GM12878 (cell line): ENCODE results near the gene ADM2. TPM values are rescaled to one million over a fixed set of nuclear protein-coding genes. Genes with fewer than 3 reads are reported as not detected.

Source experiments
- ATAC-seq: fragments of 200-7000 bp; cut with Tn5 transposase; 3 replicates; pipeline ENCODE4 v1.9.1; 2020; ENCODE audit warnings: mild to moderate bottlenecking, moderate library complexity
- BruUV-seq: library from RNA; stranded (reverse); fragments of 400-500 nt; replicated peaks from 2 replicates; lab custom pipeline; 2021; lab: Mats Ljungman, UMichigan
- CTCF ChIA-PET: fragments of 300-600 bp; sonication (Branson Sonifier 250); formaldehyde crosslinking; extraction: SDS; loops from one replicate; lab custom pipeline; 2021; ENCODE audit warnings: inconsistent platforms; lab: Yijun Ruan, JAX
- POLR2A ChIA-PET: fragments of 350-600 bp; formaldehyde crosslinking; extraction: SDS; loops from one replicate; lab custom pipeline; 2021; ENCODE audit warnings: inconsistent platforms; lab: Charles Lee
- RAD21 ChIA-PET: fragments of 300-600 bp; sonication (Branson Sonifier 250); formaldehyde crosslinking; loops from one replicate; lab custom pipeline; 2023; ENCODE audit warnings: antibody characterized with exemption; ENCODE audit not compliant: unreplicated experiment; lab: Charles Lee
- SMC1A ChIA-PET: fragments of 300-600 bp; sonication (Branson Sonifier 250); formaldehyde crosslinking; loops from one replicate; lab custom pipeline; 2023; ENCODE audit not compliant: unreplicated experiment, uncharacterized antibody; lab: Charles Lee
- DNase-seq: peaks from one replicate; pipeline ENCODE4 v3.0.0-alpha.2; 2011; ENCODE audit warnings: low read depth, low spot score
- FAIRE-seq: peaks from 3 replicates; lab custom pipeline; 2011; peaks lifted over from hg19 to GRCh38; lab: Jason Lieb, UNC
- H2AFZ ChIP-seq: 2 replicates; pipeline ENCODE4 v1.6.0; 2011; ENCODE audit warnings: low read depth, low read length, control low read depth; ENCODE audit not compliant: control insufficient read depth
- H3K27ac ChIP-seq: 2 replicates; pipeline ENCODE4 v1.5.1; 2011; ENCODE audit warnings: control low read depth; ENCODE audit not compliant: control insufficient read depth, insufficient read depth
- H3K27me3 ChIP-seq, 2 experiments: replicated peaks in 1 of 2; 2 replicates each; pipeline versions ENCODE4 v1.6.0 to v1.6.1; 2011; ENCODE audit warnings: low read length in 1 of 2; ENCODE audit not compliant: control insufficient read depth in 2 of 2, insufficient read depth in 2 of 2
- H3K36me3 ChIP-seq, 2 experiments: 2 replicates each; pipeline ENCODE4 v1.5.1; 2011; ENCODE audit warnings: low read length in 1 of 2; ENCODE audit not compliant: control insufficient read depth in 2 of 2, insufficient read depth in 2 of 2
- H3K4me1 ChIP-seq: 2 replicates; pipeline ENCODE4 v1.6.1; 2011; ENCODE audit warnings: mild to moderate bottlenecking, low read length, moderate library complexity, mixed read lengths; ENCODE audit not compliant: control insufficient read depth, insufficient read depth
- H3K4me2 ChIP-seq: 2 replicates; pipeline ENCODE4 v1.6.0; 2011; ENCODE audit warnings: control low read depth; ENCODE audit not compliant: control insufficient read depth, insufficient read depth
- H3K4me3 ChIP-seq: fragments of 200-600 bp; sonication (generic); 2 replicates; pipeline ENCODE4 v1.5.1; 2016
- H3K79me2 ChIP-seq: 2 replicates; pipeline ENCODE4 v1.6.0; 2011; ENCODE audit warnings: low read length; ENCODE audit not compliant: control insufficient read depth, insufficient read depth
- H3K9ac ChIP-seq: 2 replicates; pipeline ENCODE4 v1.8.0; 2011; ENCODE audit warnings: low read length, control low read depth, mixed read lengths; ENCODE audit not compliant: control insufficient read depth, insufficient read depth
- H3K9me3 ChIP-seq: replicated peaks from 3 replicates; pipeline ENCODE4 v1.5.1; 2011; ENCODE audit warnings: mild to moderate bottlenecking, low read length; ENCODE audit not compliant: control insufficient read depth, insufficient read depth
- H4K20me1 ChIP-seq: 2 replicates; pipeline ENCODE4 v1.6.0; 2011; ENCODE audit not compliant: control insufficient read depth, insufficient read depth
- BHLHE40 ChIP-seq, 2 experiments: fragments of 450-650 bp in 1 of 2; IDR thresholded peaks; 2 replicates each; pipeline ENCODE4 v1.6.1; 2011 to 2017; ENCODE audit warnings: low read depth in 2 of 2, borderline replicate concordance in 1 of 2, improper control_type of control experiment in 1 of 2, low read length in 1 of 2, mild to moderate bottlenecking in 1 of 2
- CEBPB ChIP-seq, 2 experiments: fragments of 150-350 bp in 1 of 2; IDR thresholded peaks; 2 replicates each; pipeline ENCODE4 v1.6.1; 2012 to 2014; ENCODE audit warnings: low read depth in 2 of 2, low read length in 2 of 2, borderline replicate concordance in 1 of 2, inconsistent platforms in 1 of 2
- HDAC2 ChIP-seq: fragments of 200-600 bp; sonication (generic); IDR thresholded peaks from 2 replicates; pipeline ENCODE4 v1.6.1; 2017
- PAX5 ChIP-seq: IDR thresholded peaks from 2 replicates; pipeline ENCODE4 v1.6.1; 2011; ENCODE audit warnings: low read depth, low read length, borderline replicate concordance
- RAD51 ChIP-seq: fragments of 450-650 bp; IDR thresholded peaks from 2 replicates; pipeline ENCODE4 v1.6.1; 2016; ENCODE audit warnings: moderate library complexity, mild to moderate bottlenecking, inconsistent platforms
- RELA ChIP-seq: fragments of 450-650 bp; IDR thresholded peaks from 2 replicates; pipeline ENCODE4 v1.8.0; 2014; ENCODE audit warnings: borderline replicate concordance; ENCODE audit not compliant: partially characterized antibody
- SMAD1 ChIP-seq: fragments of 450-650 bp; IDR thresholded peaks from 2 replicates; pipeline ENCODE4 v1.6.1; 2018; ENCODE audit warnings: mild to moderate bottlenecking, low read depth; ENCODE audit not compliant: partially characterized antibody
- WGBS: methylation state at CpG from one replicate; pipeline ENCODE4 v1.1.6; 2016; ENCODE audit warnings: low lambda C conversion rate; ENCODE audit not compliant: insufficient replicate concordance, insufficient coverage; ENCODE audit errors: missing lambda C conversion rate; 5-methylcytosine and 5-hydroxymethylcytosine counted together
- in situ Hi-C: fragments of 300-500 bp; cut with MboI; formaldehyde crosslinking; loops from 9 replicates; pipeline ENCODE4 v1.14.3; 2018; ENCODE audit warnings: mixed read lengths
- intact Hi-C: fragments of 100-400 bp; cut with micrococcal nuclease; formaldehyde crosslinking; loops from one replicate; pipeline ENCODE4 v1.14.2; 2022; ENCODE audit not compliant: unreplicated experiment
- polyA plus RNA-seq, 11 experiments: library from polyadenylated mRNA; depleted of rRNA in 4 of 11; unstranded in 6 of 11; stranded (reverse) in 5 of 11; fragments of >200 nt; fragmentation: Nextera tagmentation in 4 of 11; fragmentation: Illumina TruSeq in 1 of 11; extraction: Ambion mirVana in 4 of 11; extraction: Trizol in 1 of 11; gene quantifications; 1 replicate in 1 of 11; 2 replicates in 10 of 11; pipeline versions ENCODE4 v1.2.1 to v1.2.3, GENCODE V29; 2011 to 2016; ENCODE audit warnings: inconsistent platforms in 2 of 11, missing spikeins in 2 of 11, low read depth in 1 of 11
- total RNA-seq, 4 experiments: library from RNA; depleted of rRNA in 3 of 4; stranded (reverse); fragments of >200 nt in 3 of 4; fragmentation: Illumina TruSeq in 1 of 4; extraction: Trizol in 1 of 4; gene quantifications; 2 replicates each; pipeline versions ENCODE4 v1.2.1 to v1.2.3, GENCODE V29; 2013 to 2021
- TF ChIP-seq, protein P1 (sequence below): IDR thresholded peaks from 2 replicates; pipeline ENCODE4 v1.6.1; 2011; ENCODE audit warnings: borderline replicate concordance, low read depth, mild to moderate bottlenecking, moderate library complexity, mixed read lengths, low read length; ENCODE audit not compliant: insufficient read depth; ENCODE audit errors: extremely low read length

ADM2 gene
- total and polyA plus RNA-seq, 10 of the 15 experiments (the other 5 are each of a cell fraction or from before 2014, with no cell fraction given) = 0.02 to 0.33 (median 0.12) TPM; not detected in 2

DNA sequence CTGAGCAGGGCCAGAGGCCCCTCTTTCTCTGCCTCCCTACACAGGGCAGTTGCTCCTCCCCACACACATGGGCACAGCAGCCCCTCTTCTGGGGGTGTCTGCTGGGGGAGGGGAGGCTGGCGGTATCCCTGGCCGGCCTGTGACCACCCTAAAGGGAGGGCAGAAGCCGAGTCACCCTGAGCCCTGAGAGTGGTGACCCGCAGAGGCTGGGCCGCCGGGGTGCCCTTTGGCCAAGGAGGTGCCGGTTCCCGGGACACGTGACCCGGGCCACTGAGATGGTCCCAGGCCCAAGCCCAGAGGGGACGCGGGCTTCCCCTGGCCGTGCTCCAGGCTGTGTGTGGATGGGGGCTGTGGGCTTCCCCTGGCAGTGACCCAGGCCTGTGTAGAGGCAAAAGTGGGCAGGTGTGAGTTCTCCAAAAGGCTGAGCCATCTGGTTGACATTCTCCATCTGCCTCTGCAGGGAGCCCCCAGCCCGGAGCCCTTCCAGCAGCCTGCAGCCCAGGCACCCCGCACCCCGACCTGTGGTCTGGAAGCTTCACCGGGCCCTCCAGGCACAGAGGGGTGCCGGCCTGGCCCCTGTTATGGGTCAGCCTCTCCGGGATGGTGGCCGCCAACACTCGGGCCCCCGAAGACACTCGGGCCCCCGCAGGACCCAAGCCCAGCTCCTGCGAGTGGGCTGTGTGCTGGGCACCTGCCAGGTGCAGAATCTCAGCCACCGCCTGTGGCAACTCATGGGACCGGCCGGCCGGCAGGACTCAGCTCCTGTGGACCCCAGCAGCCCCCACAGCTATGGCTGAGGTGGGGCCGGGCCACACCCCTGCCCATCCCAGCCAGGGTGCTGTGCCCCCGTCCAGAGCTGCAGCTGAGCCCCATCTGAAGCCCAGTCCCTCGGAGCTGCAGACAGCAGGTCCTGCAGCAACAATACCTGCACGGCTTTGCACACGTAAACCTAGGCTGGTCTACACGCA lies 1.0 kb downstream of the ADM2 start:
- FAIRE-seq (no peak), DNase-seq (no peak), ATAC-seq (peak; percentile 51)
- in situ Hi-C loops (no loop called here), intact Hi-C loops (no loop called here)
- SMC1A ChIA-PET = no interaction called here
- Histone ChIP-seq H3K27ac (no peak overlapping the region), H3K9me3 (no peaks in the 10 kb centered on the region), H3K4me2 (peak overlapping the region; percentile 59), H3K36me3 (no peaks in the 10 kb centered on the region), H3K9ac (no peak overlapping the region), H3K4me1 (no peaks in the 10 kb centered on the region), H3K79me2 (no peaks in the 10 kb centered on the region), H2AFZ (no peak overlapping the region), H3K27me3 (peaks cover 0 to 3% of the 10 kb centered on the region in 2 experiments; a peak in 2 of 4 replicates), H3K4me3 (peak overlapping the region; percentile 55; the same call in 1 of the 2 replicates), H4K20me1 (no peaks in the 10 kb centered on the region)
- WGBS = 69% methylated on average over 29 of the region's 35 CpGs
- CTCF ChIA-PET = no interaction called here
- TF ChIP-seq, protein P1, sequence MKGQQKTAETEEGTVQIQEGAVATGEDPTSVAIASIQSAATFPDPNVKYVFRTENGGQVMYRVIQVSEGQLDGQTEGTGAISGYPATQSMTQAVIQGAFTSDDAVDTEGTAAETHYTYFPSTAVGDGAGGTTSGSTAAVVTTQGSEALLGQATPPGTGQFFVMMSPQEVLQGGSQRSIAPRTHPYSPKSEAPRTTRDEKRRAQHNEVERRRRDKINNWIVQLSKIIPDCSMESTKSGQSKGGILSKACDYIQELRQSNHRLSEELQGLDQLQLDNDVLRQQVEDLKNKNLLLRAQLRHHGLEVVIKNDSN = peak; percentile 70
- TF ChIP-seq SMAD1 (no peak), HDAC2 (no peak), PAX5 (no peak), RAD51 (peak; percentile 17; the same call in 1 of the 2 replicates), BHLHE40 (IDR thresholded peaks at IDR 0.05; ENCODE audit: borderline replicate concordance in 1 of 2, low read depth in 2 of 2, low read length in 1 of 2) (peak in 1 of 2 experiments; percentile 59; a peak in 1 of 4 replicates), CEBPB (IDR thresholded peaks at IDR 0.05; ENCODE audit: borderline replicate concordance in 1 of 2, low read depth in 2 of 2, low read length in 2 of 2) (no peak), RELA (peak; percentile 34)
- RAD21 ChIA-PET = no interaction called here
- BruUV-seq = no TSS peak
- POLR2A ChIA-PET = no interaction called here
